Naive thymus-derived CD4-positive, alpha-beta T cell (primary cell): ENCODE measurements around the gene SH3GL3. TPM values are rescaled to one million over a fixed set of nuclear protein-coding genes. Genes with fewer than 3 reads are reported as not detected.

ENCODE experiments used
- ATAC-seq: fragments of 150-1000 bp; cut with Tn5 transposase; 2 replicates; pipeline ENCODE4 v1.10.0; 2021; ENCODE audit warnings: mild to moderate bottlenecking, moderate library complexity
- CTCF ChIA-PET: fragments of 350-600 bp; sonication (Branson Sonifier 250); formaldehyde crosslinking; loops from one replicate; lab custom pipeline; 2021; ENCODE audit warnings: antibody characterized with exemption; lab: Charles Lee
- POLR2A ChIA-PET: fragments of 350-600 bp; sonication (Branson Sonifier 250); formaldehyde crosslinking; loops from one replicate; lab custom pipeline; 2021; ENCODE audit warnings: antibody characterized with exemption, inconsistent platforms; lab: Charles Lee
- DNase-seq, 9 donors: peaks; one replicate each; pipeline versions ENCODE4 v3.0.0 to v3.0.0-alpha.2; 2020 to 2022; ENCODE audit warnings: mixed read lengths in 1 of 9
- H3K27ac ChIP-seq: one replicate; pipeline ENCODE4 v1.7.0; 2013; ENCODE audit warnings: mild to moderate bottlenecking, low read depth, low read length, moderate library complexity
- H3K27me3 ChIP-seq, 2 donors: one replicate each; pipeline ENCODE4 v1.7.0; 2013; ENCODE audit warnings: low read length in 2 of 2, mild to moderate bottlenecking in 2 of 2, moderate library complexity in 2 of 2; ENCODE audit not compliant: control insufficient read depth in 2 of 2, insufficient read depth in 2 of 2
- H3K36me3 ChIP-seq, 3 experiments: 1 replicate in 2 of 3; 2 replicates in 1 of 3; pipeline ENCODE4 v1.7.0; 2013; ENCODE audit warnings: low read length in 3 of 3, mild to moderate bottlenecking in 3 of 3, moderate library complexity in 1 of 3; ENCODE audit not compliant: insufficient read depth in 3 of 3, control insufficient read depth in 2 of 3
- H3K4me1 ChIP-seq, 2 donors: one replicate each; pipeline ENCODE4 v1.7.0; 2013; ENCODE audit warnings: low read length in 2 of 2, mild to moderate bottlenecking in 2 of 2, moderate library complexity in 1 of 2; ENCODE audit not compliant: control insufficient read depth in 2 of 2, insufficient read depth in 2 of 2
- H3K4me3 ChIP-seq: 2 replicates; pipeline ENCODE4 v1.7.0; 2013; ENCODE audit warnings: mild to moderate bottlenecking, low read length
- H3K9me3 ChIP-seq, 3 experiments: 1 replicate in 2 of 3; 2 replicates in 1 of 3; pipeline ENCODE4 v1.7.0; 2013; ENCODE audit warnings: low read length in 3 of 3; ENCODE audit not compliant: control insufficient read depth in 2 of 3
- H3K27ac Mint-ChIP-seq, 9 donors: one replicate each; pipeline ENCODE4 v1.8.0; 2020 to 2022; ENCODE audit warnings: mixed read lengths in 9 of 9, mild to moderate bottlenecking in 8 of 9, moderate library complexity in 5 of 9, inconsistent platforms in 2 of 9
- H3K27me3 Mint-ChIP-seq, 5 donors: one replicate each; pipeline ENCODE4 v1.8.0; 2021 to 2022; ENCODE audit warnings: mixed read lengths in 5 of 5, mild to moderate bottlenecking in 1 of 5
- H3K36me3 Mint-ChIP-seq, 5 donors: one replicate each; pipeline ENCODE4 v1.8.0; 2020 to 2022; ENCODE audit warnings: mixed read lengths in 5 of 5, mild to moderate bottlenecking in 3 of 5, inconsistent platforms in 1 of 5
- H3K4me1 Mint-ChIP-seq, 7 donors: one replicate each; pipeline ENCODE4 v1.8.0; 2020 to 2022; ENCODE audit warnings: mixed read lengths in 7 of 7, mild to moderate bottlenecking in 3 of 7, inconsistent platforms in 1 of 7
- H3K4me3 Mint-ChIP-seq, 10 donors: one replicate each; pipeline ENCODE4 v1.8.0; 2020 to 2022; ENCODE audit warnings: mild to moderate bottlenecking in 10 of 10, mixed read lengths in 10 of 10, moderate library complexity in 6 of 10, inconsistent platforms in 2 of 10
- H3K9me3 Mint-ChIP-seq, 11 donors: one replicate each; pipeline ENCODE4 v1.8.0; 2020 to 2022; ENCODE audit warnings: mixed read lengths in 11 of 11, mild to moderate bottlenecking in 4 of 11, inconsistent platforms in 1 of 11, moderate library complexity in 1 of 11
- intact Hi-C, 2 donors: fragments of 100-400 bp; cut with micrococcal nuclease; formaldehyde crosslinking; loops; one replicate each; pipeline ENCODE4 v1.15.1; 2023
- polyA plus RNA-seq, 2 donors: library from polyadenylated mRNA; unstranded; fragments of 300-500 nt; fragmentation: Illumina TruSeq; gene quantifications; one replicate each; pipeline ENCODE4 v1.2.3, GENCODE V29; 2021
- total RNA-seq, 6 experiments: library from RNA in 5 of 6; stranded (reverse) in 5 of 6; gene quantifications; 1 replicate in 5 of 6; 2 replicates in 1 of 6; pipeline ENCODE4 v1.2.3 and lab custom pipeline; 2021 to 2026

SH3GL3 gene
- total and polyA plus RNA-seq, 7 experiments from 2014 or later, result not detected

DNA sequence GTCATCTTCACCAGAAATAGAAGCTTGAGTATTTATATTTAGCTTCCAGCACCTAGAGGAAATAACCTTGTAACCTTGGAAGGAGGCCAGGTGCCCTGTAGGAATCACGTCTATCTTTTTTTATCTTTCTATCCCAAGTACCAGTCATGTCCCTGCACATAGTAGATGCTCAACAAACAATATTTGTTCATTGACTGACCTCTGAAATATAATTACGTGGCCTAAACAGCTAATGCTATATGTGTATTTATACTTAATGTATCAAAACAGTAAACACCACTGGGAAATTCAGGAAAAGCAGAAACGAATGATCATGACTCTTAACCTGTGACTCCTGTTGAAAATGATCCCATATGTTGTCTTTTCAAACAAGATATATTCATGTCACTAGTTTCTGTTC is 108.9 kb downstream of the SH3GL3 start:
- H3K36me3 Mint-ChIP-seq, result no peaks in the 10 kb centered on the region

DNA sequence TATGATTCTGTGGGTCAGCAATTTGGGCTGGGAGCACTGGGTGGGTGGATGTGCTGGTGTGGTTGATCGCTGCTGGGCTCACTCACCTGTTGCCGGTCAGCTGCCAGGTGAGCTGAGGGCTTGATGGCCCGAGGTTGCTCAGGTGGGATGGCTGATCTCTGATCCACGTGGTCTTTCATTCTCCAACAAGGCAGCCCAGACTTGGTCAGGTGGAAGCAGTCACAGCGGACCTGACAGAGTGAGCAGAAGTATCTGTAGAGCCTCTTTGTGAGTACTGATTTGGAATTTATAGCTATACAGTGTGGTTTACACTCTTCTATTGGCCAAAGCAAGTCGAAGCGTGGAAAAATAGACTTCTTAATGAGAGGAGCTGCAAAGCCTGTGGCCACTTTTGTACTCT is 109.6 kb downstream of the SH3GL3 start:
- POLR2A ChIA-PET, result no interaction called here
- Histone ChIP-seq H3K4me1 (no peaks in the 10 kb centered on the region), H3K9me3 (no peaks in the 10 kb centered on the region), H3K36me3 (no peaks in the 10 kb centered on the region), H3K27ac (no peak overlapping the region), H3K27me3 (no peaks in the 10 kb centered on the region), H3K4me3 (no peak overlapping the region)
- H3K27me3 Mint-ChIP-seq, result peaks cover 3 to 36% (median 26%) of the 10 kb centered on the region in 5 donors
- CTCF ChIA-PET, result no interaction called here
- no peak overlapping the region for H3K4me3 Mint-ChIP-seq
- no peaks in the 10 kb centered on the region for H3K36me3 Mint-ChIP-seq
- ATAC-seq (no peak), DNase-seq (no peak)
- no peak overlapping the region for H3K27ac Mint-ChIP-seq
- no peaks in the 10 kb centered on the region for H3K9me3 Mint-ChIP-seq
- H3K4me1 Mint-ChIP-seq, result no peaks in the 10 kb centered on the region
- intact Hi-C loops, result loop anchor here in 1 of 2 donors (10.0 kb wide), 1 partner anchor 552 kb away; no protein-coding TSS in a partner anchor

More for the DNA sequence above, 108.9 kb downstream of the SH3GL3 start:
- peaks cover 3 to 42% (median 33%) of the 10 kb centered on the region in 5 donors for H3K27me3 Mint-ChIP-seq
- ATAC-seq (no peak), DNase-seq (no peak)
- no peak overlapping the region for H3K27ac Mint-ChIP-seq
- Histone ChIP-seq H3K27ac (no peak overlapping the region), H3K9me3 (no peaks in the 10 kb centered on the region), H3K4me1 (no peaks in the 10 kb centered on the region), H3K27me3 (no peaks in the 10 kb centered on the region), H3K36me3 (no peaks in the 10 kb centered on the region), H3K4me3 (no peak overlapping the region)
- intact Hi-C loops, result loop anchor here in 1 of 2 donors (10.0 kb wide), 1 partner anchor 551 kb away; no protein-coding TSS in a partner anchor
- CTCF ChIA-PET, result no interaction called here
- no peaks in the 10 kb centered on the region for H3K9me3 Mint-ChIP-seq
- POLR2A ChIA-PET, result no interaction called here
- no peak overlapping the region for H3K4me3 Mint-ChIP-seq
- H3K4me1 Mint-ChIP-seq, result no peaks in the 10 kb centered on the region

DNA sequence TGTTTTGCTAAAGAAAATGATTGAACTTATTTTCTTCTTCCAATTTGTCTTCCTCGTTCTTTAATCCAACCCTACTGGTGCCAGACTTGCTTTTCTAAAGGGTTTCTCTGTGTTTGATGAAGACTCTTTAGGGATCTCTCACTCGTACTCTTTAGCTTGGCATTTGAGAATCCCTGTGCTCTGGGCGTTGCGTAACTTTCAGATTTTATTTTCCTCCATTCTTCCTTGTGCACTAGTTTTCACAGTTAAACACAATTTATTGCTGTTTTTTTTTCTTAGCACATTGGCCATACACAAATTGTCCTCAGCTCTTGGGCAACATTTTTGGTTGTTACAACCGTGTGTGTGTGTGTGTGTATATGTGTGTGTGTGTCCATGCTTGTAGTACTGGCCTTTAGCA is 111.0 kb downstream of the SH3GL3 start:
- Mint-ChIP-seq H3K9me3 (no peaks in the 10 kb centered on the region), H3K4me1 (no peaks in the 10 kb centered on the region), H3K36me3 (no peaks in the 10 kb centered on the region), H3K4me3 (no peak overlapping the region), H3K27ac (no peak overlapping the region), H3K27me3 (peaks cover 3 to 33% (median 24%) of the 10 kb centered on the region in 5 donors)
- intact Hi-C loops, result loop anchor here (2.0 to 10.0 kb wide), 2 partner anchors 309 to 553 kb away; no protein-coding TSS in a partner anchor
- POLR2A ChIA-PET, result no interaction called here
- no peak overlapping the region for H3K4me3 ChIP-seq
- H3K4me1 ChIP-seq, result no peaks in the 10 kb centered on the region
- DNase-seq, result no peak
- H3K27ac ChIP-seq, result no peak overlapping the region
- no peaks in the 10 kb centered on the region for H3K36me3 ChIP-seq
- no peaks in the 10 kb centered on the region for H3K27me3 ChIP-seq
- no peaks in the 10 kb centered on the region for H3K9me3 ChIP-seq
- ATAC-seq, result no peak
- CTCF ChIA-PET, result no interaction called here

DNA sequence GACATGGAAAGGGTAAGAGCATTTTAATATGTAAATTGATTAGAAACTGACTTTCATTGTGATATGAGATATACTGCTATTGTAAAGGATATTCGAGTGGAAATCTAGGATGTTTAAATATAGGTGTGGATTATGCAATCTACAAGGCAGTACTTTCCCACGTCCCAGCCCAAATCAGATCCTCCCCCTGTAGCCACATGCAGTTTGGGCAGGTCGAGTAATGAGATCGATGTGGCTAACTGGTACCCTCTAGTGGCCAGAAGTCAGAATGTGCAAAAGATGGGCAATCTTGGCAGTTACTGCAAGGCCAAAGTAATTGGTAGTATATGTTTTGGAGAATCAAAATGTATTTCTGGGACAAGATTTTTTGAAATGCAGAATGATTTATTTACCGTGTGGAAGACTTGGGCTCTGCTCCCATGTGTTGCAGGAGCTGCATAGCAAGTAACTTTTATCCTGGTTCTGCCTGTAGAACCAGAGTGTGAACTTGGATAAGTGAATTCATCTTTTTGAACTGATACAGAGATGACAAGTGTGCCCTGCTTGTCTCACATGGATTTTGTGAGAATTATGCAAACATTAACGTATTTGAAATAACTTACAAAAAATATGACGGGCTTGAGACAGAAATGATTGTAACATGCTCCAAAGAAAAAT is 112.3 kb downstream of the SH3GL3 start:
- no peak overlapping the region for H3K27ac Mint-ChIP-seq
- peaks cover 3 to 32% (median 18%) of the 10 kb centered on the region in 5 donors for H3K27me3 Mint-ChIP-seq
- ATAC-seq (peak; percentile 65), DNase-seq (peak in 8 of 9 donors; percentile 6 to 43 (median 26))
- H3K4me1 ChIP-seq, result no peaks in the 10 kb centered on the region
- H3K9me3 ChIP-seq, result no peaks in the 10 kb centered on the region
- H3K36me3 Mint-ChIP-seq, result no peaks in the 10 kb centered on the region
- H3K4me1 Mint-ChIP-seq, result no peaks in the 10 kb centered on the region
- H3K4me3 ChIP-seq, result no peak overlapping the region
- intact Hi-C loops, result loop anchor here (1.0 to 10.0 kb wide), 3 partner anchors 121 to 555 kb away; no protein-coding TSS in a partner anchor
- ChIA-PET POLR2A (no interaction called here), CTCF (no interaction called here)
- H3K27me3 ChIP-seq, result no peaks in the 10 kb centered on the region
- no peaks in the 10 kb centered on the region for H3K9me3 Mint-ChIP-seq
- H3K36me3 ChIP-seq, result no peaks in the 10 kb centered on the region
- no peak overlapping the region for H3K4me3 Mint-ChIP-seq
- no peak overlapping the region for H3K27ac ChIP-seq

DNA sequence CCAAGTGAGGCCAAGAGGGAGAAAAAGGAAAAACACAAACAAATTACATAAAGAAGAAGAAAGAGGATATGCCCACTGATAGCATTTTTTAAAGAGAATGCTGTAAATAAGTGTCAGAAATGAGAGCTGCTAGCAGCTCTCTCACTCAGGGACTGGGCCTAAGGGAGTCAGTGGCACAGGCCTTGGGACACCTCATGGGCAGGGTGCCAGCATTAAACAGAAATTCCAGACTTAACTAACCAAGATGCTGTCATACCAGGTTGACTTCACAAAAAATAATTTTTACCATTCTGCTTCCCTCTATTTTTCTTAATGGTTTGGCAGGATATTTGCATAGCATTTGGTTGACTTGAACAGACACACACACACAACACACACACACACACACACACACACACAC is 114.5 kb downstream of the SH3GL3 start:
- Histone ChIP-seq H3K36me3 (no peaks in the 10 kb centered on the region), H3K9me3 (no peaks in the 10 kb centered on the region), H3K4me1 (no peaks in the 10 kb centered on the region), H3K27me3 (no peaks in the 10 kb centered on the region), H3K4me3 (no peak overlapping the region), H3K27ac (no peak overlapping the region)
- no peak overlapping the region for H3K4me3 Mint-ChIP-seq
- intact Hi-C loops, result no loop called here
- DNase-seq, result no peak
- H3K27me3 Mint-ChIP-seq, result peaks cover 3 to 23% (median 17%) of the 10 kb centered on the region in 5 donors
- no peaks in the 10 kb centered on the region for H3K4me1 Mint-ChIP-seq
- ChIA-PET CTCF (interaction anchor here (0.6 kb wide), 1 partner anchor 129 kb away, joined by 5 read pairs; no protein-coding TSS in a partner anchor), POLR2A (no interaction called here)
- no peak overlapping the region for H3K27ac Mint-ChIP-seq
- no peaks in the 10 kb centered on the region for H3K36me3 Mint-ChIP-seq
- no peak for ATAC-seq
- no peaks in the 10 kb centered on the region for H3K9me3 Mint-ChIP-seq

DNA sequence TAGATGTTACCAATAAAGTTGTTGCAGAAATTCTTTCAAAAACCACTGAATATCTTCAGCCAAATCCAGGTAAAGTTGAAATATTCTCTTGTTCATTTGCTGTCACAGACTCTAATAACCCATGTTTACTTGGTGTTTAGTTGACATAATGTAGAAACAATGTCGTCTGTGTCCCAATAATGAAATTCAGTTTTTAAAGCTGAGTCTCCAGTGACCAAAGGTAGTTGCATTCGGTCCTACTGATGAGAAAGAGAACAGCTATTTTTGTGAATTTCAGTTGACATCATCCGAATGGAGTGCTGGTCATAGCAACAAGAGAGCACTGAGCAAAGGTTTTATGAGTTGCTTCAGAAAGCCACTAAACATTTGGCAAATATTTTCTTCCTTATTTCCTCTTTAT is 118.0 kb downstream of the SH3GL3 start:
- H3K36me3 ChIP-seq, result no peaks in the 10 kb centered on the region
- no peaks in the 10 kb centered on the region for H3K36me3 Mint-ChIP-seq
- peaks cover 0 to 5% (median 0%) of the 10 kb centered on the region in 5 donors for H3K27me3 Mint-ChIP-seq
- DNase-seq, result no peak
- H3K4me3 ChIP-seq, result no peak overlapping the region
- no peak overlapping the region for H3K27ac Mint-ChIP-seq
- H3K4me1 ChIP-seq, result no peaks in the 10 kb centered on the region
- ChIA-PET POLR2A (no interaction called here), CTCF (no interaction called here)
- no peaks in the 10 kb centered on the region for H3K9me3 Mint-ChIP-seq
- no peaks in the 10 kb centered on the region for H3K9me3 ChIP-seq
- ATAC-seq, result no peak
- no peaks in the 10 kb centered on the region for H3K27me3 ChIP-seq
- no peak overlapping the region for H3K4me3 Mint-ChIP-seq
- no peak overlapping the region for H3K27ac ChIP-seq
- intact Hi-C loops, result loop anchor here in 1 of 2 donors (5.0 kb wide), 1 partner anchor 457 kb away; no protein-coding TSS in a partner anchor
- H3K4me1 Mint-ChIP-seq, result no peaks in the 10 kb centered on the region
